Measurements from ENCODE around the gene FLRT1.
A peak's percentile ranks its signal among the peaks of the same experiment; 100 is the strongest.

FLRT1 gene

GRCh38 chr11:64025205-64025604 is 10.5 kb upstream of the FLRT1 start:
- Histone ChIP-seq H3K9me3 (no peaks in the 10 kb centered on the region), H3K27me3 (no peaks in the 10 kb centered on the region), H3K36me3 (no peaks in the 10 kb centered on the region), H3K4me3 (ENCODE audit: low read depth, low read length) (no peak overlapping the region), H3K4me1 (no peaks in the 10 kb centered on the region)
- TF ChIP-seq CTCF (IDR thresholded peaks at IDR 0.05; ENCODE audit: low read depth, low read length): no peak
- no peak for DNase-seq

GRCh38 chr11:64026575-64027205 is 9.0 kb upstream of the FLRT1 start:
- Histone ChIP-seq H3K4me3 (ENCODE audit: low read depth, low read length) (no peak overlapping the region), H3K4me1 (no peaks in the 10 kb centered on the region), H3K36me3 (no peaks in the 10 kb centered on the region), H3K27me3 (no peaks in the 10 kb centered on the region), H3K9me3 (no peaks in the 10 kb centered on the region)
- no peak for DNase-seq
- TF ChIP-seq CTCF (IDR thresholded peaks at IDR 0.05; ENCODE audit: low read depth, low read length): no peak

GRCh38 chr11:64027651-64028397 is 7.9 kb upstream of the FLRT1 start:
- Histone ChIP-seq H3K27me3 (no peaks in the 10 kb centered on the region), H3K4me1 (no peaks in the 10 kb centered on the region), H3K36me3 (no peaks in the 10 kb centered on the region), H3K4me3 (ENCODE audit: low read depth, low read length) (no peak overlapping the region), H3K9me3 (no peaks in the 10 kb centered on the region)
- TF ChIP-seq CTCF (IDR thresholded peaks at IDR 0.05; ENCODE audit: low read depth, low read length): no peak
- no peak for DNase-seq

GRCh38 chr11:64028398-64029115 is 7.2 kb upstream of the FLRT1 start:
- DNase-seq: peak; percentile 46
- no peak overlapping the region for H3K4me3 ChIP-seq (ENCODE audit: low read depth, low read length)

GRCh38 chr11:64029773-64030172 is 6.0 kb upstream of the FLRT1 start:
- TF ChIP-seq CTCF (IDR thresholded peaks at IDR 0.05; ENCODE audit: low read depth, low read length): no peak
- H3K4me1 ChIP-seq: no peaks in the 10 kb centered on the region
- no peak overlapping the region for H3K4me3 ChIP-seq (ENCODE audit: low read depth, low read length)

More at GRCh38 chr11:64028398-64029115, 7.2 kb upstream of the FLRT1 start:
- no peak for TF ChIP-seq CTCF (IDR thresholded peaks at IDR 0.05; ENCODE audit: low read depth, low read length)
- no peaks in the 10 kb centered on the region for H3K27me3 ChIP-seq
- no peaks in the 10 kb centered on the region for H3K9me3 ChIP-seq
- H3K4me1 ChIP-seq: no peaks in the 10 kb centered on the region
- H3K36me3 ChIP-seq: no peaks in the 10 kb centered on the region

More at GRCh38 chr11:64029773-64030172, 6.0 kb upstream of the FLRT1 start:
- no peak for DNase-seq
- no peaks in the 10 kb centered on the region for H3K36me3 ChIP-seq
- H3K9me3 ChIP-seq: no peaks in the 10 kb centered on the region
- peaks cover under 1% of the 10 kb centered on the region; the same call in 1 of the 2 replicates for H3K27me3 ChIP-seq
